Stimulated activated CD8-positive, alpha-beta memory T cell treated with anti-CD3 and anti-CD28 coated beads, Interleukin-15, amount 100 ng/mL, for 48 hours (primary cell): ENCODE measurements around the gene TRIM28.

ENCODE experiments used
- DNase-seq, 2 donors: peaks; one replicate each; pipeline ENCODE4 v3.0.0-alpha.2; 2020; ENCODE audit warnings: low read depth in 2 of 2

TRIM28 gene

GRCh38 chr19:58548859-58549663, 5.2 kb downstream of the TRIM28 start:
- no peak for DNase-seq

DNA sequence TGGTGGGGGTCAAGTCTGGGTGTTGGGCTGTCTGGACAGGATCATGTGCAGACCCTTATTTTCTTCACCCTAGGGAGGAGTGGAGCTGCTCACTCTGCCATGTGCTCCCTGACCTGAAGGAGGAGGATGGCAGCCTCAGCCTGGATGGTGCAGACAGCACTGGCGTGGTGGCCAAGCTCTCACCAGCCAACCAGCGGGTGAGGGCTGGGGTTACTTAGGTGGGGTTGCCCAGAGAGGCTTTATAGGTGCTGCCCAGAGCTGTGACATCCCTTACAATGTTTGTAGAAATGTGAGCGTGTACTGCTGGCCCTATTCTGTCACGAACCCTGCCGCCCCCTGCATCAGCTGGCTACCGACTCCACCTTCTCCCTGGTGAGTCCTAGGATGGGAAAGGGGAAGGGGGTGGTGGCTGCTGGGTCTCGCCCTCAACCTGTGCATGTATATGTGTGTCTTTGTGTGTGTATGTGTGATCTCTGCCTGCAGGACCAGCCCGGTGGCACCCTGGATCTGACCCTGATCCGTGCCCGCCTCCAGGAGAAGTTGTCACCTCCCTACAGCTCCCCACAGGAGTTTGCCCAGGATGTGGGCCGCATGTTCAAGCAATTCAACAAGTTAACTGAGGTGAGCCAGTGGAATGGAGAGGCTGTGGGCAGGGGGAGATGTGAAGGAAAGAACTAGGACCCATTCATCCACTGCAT, 5.9 kb downstream of the TRIM28 start:
- DNase-seq: no peak

GRCh38 chr19:58550362-58551122, 6.7 kb downstream of the TRIM28 start:
- no peak for DNase-seq

DNA sequence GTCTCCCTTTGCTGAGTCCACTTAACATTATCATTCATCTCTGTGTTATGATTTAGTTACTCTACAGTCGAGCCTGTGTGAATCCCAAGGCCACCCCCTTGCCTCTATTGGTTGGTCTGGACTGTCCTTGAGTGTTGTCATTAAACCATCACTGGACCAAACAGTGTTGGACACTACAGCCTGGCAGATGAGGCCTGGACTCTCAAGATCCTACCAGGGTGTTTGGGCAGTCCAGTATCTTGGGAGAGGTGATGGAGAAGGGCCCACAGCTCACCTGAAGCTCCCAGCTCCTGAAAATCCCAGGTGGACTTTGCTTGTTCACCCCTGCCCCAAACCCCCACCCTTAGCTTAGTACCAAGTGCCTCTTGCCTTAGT, 7.2 kb downstream of the TRIM28 start:
- no peak for DNase-seq

GRCh38 chr19:58551577-58552471, 8.0 kb downstream of the TRIM28 start:
- no peak for DNase-seq

- DNase-seq: no peak
Observed at GRCh38 chr19:58552655-58553054, 8.8 kb downstream of the TRIM28 start.

DNA sequence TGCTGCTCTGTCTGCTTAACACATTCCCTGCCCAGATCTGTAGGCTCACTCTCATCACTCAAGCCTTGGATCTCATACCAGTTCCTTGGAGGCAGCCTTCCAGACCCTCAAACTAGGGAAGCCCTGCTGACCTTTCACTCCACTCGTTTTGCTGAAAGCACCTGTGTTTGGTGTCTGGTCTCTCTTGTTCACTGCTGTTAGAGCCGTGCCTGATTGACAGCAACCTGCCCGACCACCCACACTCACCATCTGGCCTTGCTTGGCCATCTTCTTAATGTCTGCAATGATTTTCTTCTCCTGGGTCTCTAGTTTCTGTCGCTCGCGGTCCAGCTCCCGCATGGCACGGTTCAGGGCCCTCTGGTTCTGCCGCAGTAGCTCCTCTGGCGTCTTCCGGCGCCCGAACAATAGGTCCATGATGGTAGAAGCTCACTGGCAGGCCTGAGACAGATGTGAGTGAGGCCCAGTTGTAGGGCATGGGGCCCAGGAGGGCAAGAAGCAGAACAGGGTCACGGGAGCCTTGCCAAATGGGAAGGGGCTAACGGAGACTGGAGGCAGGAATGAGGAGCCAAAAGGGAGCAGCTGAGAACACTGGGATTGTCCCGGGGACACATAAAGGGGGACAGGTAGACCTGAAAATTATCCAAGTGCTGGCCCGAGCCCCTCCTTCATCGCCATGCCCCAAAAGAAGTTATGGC, 10.1 kb downstream of the TRIM28 start:
- no peak for DNase-seq

- DNase-seq: peak; percentile 98
Observed at GRCh38 chr19:58554494-58555368, 10.9 kb downstream of the TRIM28 start, which contains the start of gene CHMP2A. Gene CHMP2A (minus strand): TSS chr19:58555105. CDS start chr19:58554212, 893 bp downstream.

- no peak for DNase-seq
Observed at GRCh38 chr19:58555369-58555885, 11.6 kb downstream of the TRIM28 start.

DNA sequence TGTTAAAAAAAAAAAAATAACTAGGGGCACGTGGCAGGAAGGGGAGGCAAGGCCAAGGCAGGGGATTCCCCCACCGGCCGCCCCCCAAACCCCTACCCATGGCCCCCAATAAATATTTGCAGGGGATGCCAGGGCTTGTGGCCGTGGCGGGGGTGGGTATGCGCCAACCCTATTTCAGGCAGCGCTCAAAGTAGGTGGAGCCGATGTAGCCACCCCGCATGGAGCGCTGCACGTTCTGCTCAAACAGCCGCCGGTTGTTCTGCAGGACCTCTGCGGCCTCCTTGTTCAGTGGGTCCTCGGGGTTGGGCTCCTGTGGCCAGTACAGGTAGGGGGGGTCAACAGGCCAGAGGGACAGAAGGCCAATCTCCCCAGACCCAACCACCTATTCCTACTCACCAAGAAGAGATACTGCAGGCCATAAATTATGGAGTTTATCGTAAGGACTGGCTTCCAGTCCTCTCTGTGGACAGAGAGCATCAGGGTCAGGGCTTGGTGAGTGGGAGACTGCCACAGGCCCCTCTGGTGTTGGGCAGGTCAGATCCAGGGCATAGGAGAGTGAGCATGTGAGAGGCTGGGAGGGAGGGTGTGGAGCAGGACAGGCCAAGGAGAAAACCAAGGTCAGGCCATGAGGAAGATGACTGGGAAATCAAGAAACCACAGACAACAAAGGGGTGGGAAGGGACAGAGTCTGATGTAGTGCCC, 12.2 kb downstream of the TRIM28 start:
- no peak for DNase-seq

- DNase-seq: no peak
Observed at GRCh38 chr19:58556622-58557220, 12.9 kb downstream of the TRIM28 start.

DNA sequence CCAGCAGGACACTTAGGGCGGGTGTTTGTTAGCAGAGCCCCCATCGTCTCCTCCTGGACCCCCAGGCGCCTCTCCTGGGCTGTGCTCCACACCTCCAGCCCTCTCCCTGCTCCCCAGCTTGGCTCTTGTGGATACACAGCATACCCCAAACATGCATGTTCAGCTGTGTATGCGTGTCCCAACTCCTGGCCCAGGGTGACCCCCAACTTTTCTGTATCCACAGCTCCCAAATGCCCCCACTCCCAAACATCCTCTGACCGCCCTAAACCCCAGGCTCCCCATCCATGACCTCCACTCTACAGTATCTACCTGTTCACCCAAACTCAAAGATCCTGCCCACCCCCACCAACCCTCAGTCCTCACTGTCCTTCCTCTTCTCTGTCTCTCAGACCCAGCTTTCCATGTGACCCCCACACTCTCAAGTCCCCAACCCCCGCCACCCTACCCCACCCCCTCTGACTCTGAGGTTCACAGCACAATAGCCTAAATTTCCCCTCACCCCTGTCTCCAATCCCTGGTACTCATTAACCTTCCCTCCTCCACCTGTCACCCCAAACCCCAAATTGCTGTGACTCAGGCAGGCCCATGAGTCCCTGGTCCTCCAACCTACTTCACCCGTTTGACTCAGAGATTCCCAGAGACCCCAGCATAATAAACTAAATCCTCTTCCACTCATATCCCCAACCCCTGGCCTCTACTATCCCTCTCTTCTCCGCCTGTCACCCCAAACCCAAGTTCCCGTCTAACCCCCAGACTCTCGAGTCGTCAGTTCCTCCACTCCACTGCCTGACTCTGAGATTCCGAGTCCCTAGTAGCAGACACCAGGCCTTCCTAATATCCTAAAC, 13.6 kb downstream of the TRIM28 start:
- DNase-seq: no peak

DNA sequence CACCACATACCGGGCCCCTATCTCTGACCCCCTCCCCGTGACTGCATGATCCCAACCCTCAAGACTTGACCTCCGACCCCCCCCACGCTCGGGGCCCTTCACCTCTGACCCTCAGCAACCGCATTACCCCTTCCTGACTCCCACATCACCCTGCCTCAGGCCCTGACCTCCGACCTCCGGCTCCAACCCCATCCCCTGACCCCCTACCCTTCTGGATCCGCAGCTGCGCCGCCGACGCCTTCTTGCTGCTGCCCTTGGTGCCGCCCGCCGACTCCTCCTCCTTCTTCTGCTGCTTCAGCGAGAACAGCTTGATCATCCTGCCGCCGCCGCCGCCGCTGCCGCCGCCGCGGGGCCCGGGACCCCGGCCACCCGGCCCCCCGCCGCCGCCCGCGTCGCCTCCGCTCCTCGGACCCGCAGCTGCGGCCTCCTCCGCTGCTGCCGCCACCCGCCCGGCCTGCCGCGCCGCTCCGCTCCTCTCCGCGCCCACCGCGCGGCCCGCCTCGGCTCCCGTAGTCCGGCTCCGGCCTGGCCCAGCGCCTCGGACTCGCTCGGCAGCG, 14.3 kb downstream of the TRIM28 start, which contains the start of gene UBE2M:
Gene UBE2M (minus strand): TSS at position 546 of the 557 bp plus-strand sequence. CDS start 230 bp downstream, at position 316.
- no peak for DNase-seq

DNA sequence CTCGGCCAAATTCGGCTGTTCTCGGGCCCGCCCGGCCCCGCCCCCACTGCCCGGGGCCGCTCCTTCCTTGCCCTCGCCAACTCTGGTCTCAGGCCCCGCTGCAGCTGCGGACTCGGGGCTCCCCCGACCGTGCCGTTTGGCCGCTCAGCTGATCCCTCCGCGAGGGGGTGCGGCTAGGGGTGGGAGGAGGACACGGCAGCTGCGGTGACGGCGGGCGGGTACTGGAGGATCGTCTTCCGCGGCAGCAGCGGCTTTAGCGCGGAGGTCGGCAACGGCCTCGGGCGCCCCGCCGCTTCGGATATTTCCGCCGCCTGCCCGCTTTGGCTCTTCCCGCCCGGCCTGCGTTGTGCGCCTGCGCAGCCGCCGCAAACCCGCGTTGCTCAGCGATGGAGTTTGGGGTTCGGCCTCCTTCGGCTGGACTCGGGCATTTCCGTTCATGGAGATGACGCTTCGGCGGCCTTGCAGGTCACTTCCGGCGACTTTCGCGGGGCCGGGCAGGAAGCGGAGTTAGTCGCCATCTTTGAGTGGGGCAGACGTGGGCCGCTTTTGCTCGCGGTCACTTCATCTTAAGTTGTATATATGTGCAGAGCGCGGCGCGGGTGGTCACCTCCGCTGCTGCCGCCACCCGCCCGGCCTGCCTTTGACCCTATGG, 14.9 kb downstream of the TRIM28 start:
- DNase-seq: peak; percentile 99

GRCh38 chr19:58559275-58560006, 15.6 kb downstream of the TRIM28 start:
- DNase-seq: peak; percentile 82 to 83
